LHCN-M2 (cell line): ENCODE results near the gene RNF5. TPM values are rescaled to one million over a fixed set of nuclear protein-coding genes. Genes with fewer than 3 reads are reported as not detected.

ENCODE experiments used
- DNase-seq: peaks from one replicate; pipeline ENCODE4 v3.0.0-alpha.2; 2012; ENCODE audit warnings: low read depth
- total RNA-seq: library from RNA; depleted of rRNA; stranded (reverse); fragments of >200 nt; gene quantifications from 2 replicates; pipeline ENCODE4 v1.2.3, GENCODE V29; 2014

RNF5 gene
- total RNA-seq, 1 experiment from 2014 or later = 55.3 TPM

- no peak for DNase-seq
These were observed 26.1 kb upstream of the RNF5 start, which contains the start of gene PRRT1 for GRCh38 chr6:32151863-32152768. Gene PRRT1, minus strand, starts transcription at chr6:32151939. Its CDS starts 112 bp downstream, at chr6:32151827.

- DNase-seq = no peak
These were observed 25.2 kb upstream of the RNF5 start for GRCh38 chr6:32152769-32153563.

- DNase-seq = peak; percentile 89
These were observed 24.4 kb upstream of the RNF5 start, which contains the start of gene PPT2 for GRCh38 chr6:32153564-32154513. Gene PPT2, plus strand, starts transcription at chr6:32154141. Its CDS starts 454 bp downstream, at chr6:32154595.

GRCh38 chr6:32154514-32155161, 23.6 kb upstream of the RNF5 start:
- peak; percentile 67 for DNase-seq

- DNase-seq = no peak
These were observed 21.3 kb upstream of the RNF5 start for GRCh38 chr6:32156891-32157290.

GRCh38 chr6:32158052-32158451, 20.2 kb upstream of the RNF5 start:
- DNase-seq = no peak

- DNase-seq = no peak
These were observed 14.5 kb upstream of the RNF5 start for GRCh38 chr6:32163559-32164258.

- no peak for DNase-seq
These were observed 13.9 kb upstream of the RNF5 start, which contains the start of gene EGFL8 for GRCh38 chr6:32164295-32164694. Gene EGFL8, plus strand, starts transcription at chr6:32164595. Its CDS starts 1,571 bp downstream, at chr6:32166166.

GRCh38 chr6:32166411-32167061, 11.7 kb upstream of the RNF5 start:
- no peak for DNase-seq

GRCh38 chr6:32167154-32167760, 10.9 kb upstream of the RNF5 start:
- DNase-seq = no peak

GRCh38 chr6:32167761-32168262, 10.4 kb upstream of the RNF5 start:
- no peak for DNase-seq

- DNase-seq = no peak
These were observed 9.9 kb upstream of the RNF5 start for GRCh38 chr6:32168350-32168749.

- peak; percentile 18 for DNase-seq
These were observed 9.2 kb upstream of the RNF5 start for GRCh38 chr6:32168807-32169591.

GRCh38 chr6:32170294-32170693, 7.9 kb upstream of the RNF5 start:
- DNase-seq = no peak

- DNase-seq = no peak
These were observed 7.0 kb upstream of the RNF5 start for GRCh38 chr6:32171234-32171633.

- no peak for DNase-seq
These were observed 5.0 kb upstream of the RNF5 start for GRCh38 chr6:32173051-32173727.

- DNase-seq = no peak
These were observed 3.8 kb upstream of the RNF5 start for GRCh38 chr6:32174416-32174815.
